ENCODE measurements around the gene TCF23.

DNA sequence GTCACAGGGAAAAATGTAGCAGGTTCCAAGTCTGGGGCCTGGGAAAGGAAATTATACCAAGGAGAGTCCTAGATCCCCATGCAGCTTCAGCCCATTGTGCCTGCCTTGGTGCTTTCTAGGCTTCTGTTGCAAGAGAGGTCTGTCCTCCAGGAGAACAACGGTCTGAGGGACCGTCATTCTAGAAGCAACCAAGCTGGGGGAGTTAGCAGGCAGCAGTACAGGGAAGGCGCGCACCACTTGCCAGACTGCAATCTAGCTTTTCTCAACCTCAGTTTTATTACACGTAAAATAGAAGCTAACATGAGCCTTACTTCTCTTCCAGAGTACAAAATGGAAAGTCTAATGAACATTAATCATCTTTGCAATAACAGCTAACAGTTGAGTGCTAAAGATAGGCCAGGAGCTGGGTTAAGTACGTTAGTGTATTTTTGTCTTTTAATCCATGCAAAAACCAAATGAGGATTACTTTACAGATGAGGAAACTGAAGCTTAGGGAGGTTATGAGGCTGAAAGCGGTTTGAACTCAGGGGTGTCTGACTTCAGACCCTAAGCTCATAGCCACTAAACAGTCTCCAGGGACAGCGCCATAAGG is 1.9 kb downstream of the TCF23 start:
- TF ChIP-seq POLR2A (IDR thresholded peaks at IDR 0.05): no peak
- no peak for TF ChIP-seq CTCF (IDR thresholded peaks at IDR 0.05)
- no peak for TF ChIP-seq EP300 (IDR thresholded peaks at IDR 0.05)
